Keratinocyte (primary cell): ENCODE data around the gene VMP1. TPM values are rescaled to one million over a fixed set of nuclear protein-coding genes. Genes with fewer than 3 reads are reported as not detected.

Experiments
- DNase-seq: peaks from one replicate; pipeline ENCODE4 v3.0.0-alpha.2; 2011; ENCODE audit warnings: low read depth, missing footprints, low spot score
- FAIRE-seq: peaks from 2 replicates; lab custom pipeline; 2011; peaks lifted over from hg19 to GRCh38; lab: Jason Lieb, UNC
- H2AFZ ChIP-seq: 2 replicates; pipeline ENCODE4 v1.6.0; 2012; ENCODE audit warnings: low read length, control low read depth, inconsistent platforms; ENCODE audit not compliant: control insufficient read depth
- H3K27ac ChIP-seq: 2 replicates; pipeline ENCODE4 v1.5.1; 2011; ENCODE audit warnings: low read length; ENCODE audit not compliant: control insufficient read depth, insufficient read depth
- H3K27me3 ChIP-seq: 3 replicates; pipeline ENCODE4 v1.6.0; 2011; ENCODE audit warnings: low read length; ENCODE audit not compliant: control insufficient read depth, insufficient read depth; ENCODE audit errors: extremely low read depth
- H3K36me3 ChIP-seq, 2 experiments: 2 replicates in 1 of 2; 3 replicates in 1 of 2; pipeline ENCODE4 v1.5.1; 2011; ENCODE audit warnings: low read length in 2 of 2, mild to moderate bottlenecking in 1 of 2; ENCODE audit not compliant: control insufficient read depth in 2 of 2, insufficient read depth in 2 of 2; ENCODE audit errors: extremely low read depth in 1 of 2
- H3K4me1 ChIP-seq: 3 replicates; pipeline ENCODE4 v1.5.1; 2011; ENCODE audit warnings: low read length; ENCODE audit not compliant: control insufficient read depth, insufficient read depth; ENCODE audit errors: extremely low read depth
- H3K4me2 ChIP-seq: 3 replicates; pipeline ENCODE4 v1.6.0; 2011; ENCODE audit warnings: low read depth, low read length; ENCODE audit not compliant: control insufficient read depth, insufficient read depth; ENCODE audit errors: extremely low read depth
- H3K4me3 ChIP-seq, 3 experiments: fragments of 200-600 bp in 1 of 3; sonication (generic) in 1 of 3; 2 replicates in 2 of 3; 3 replicates in 1 of 3; pipeline ENCODE4 v1.5.1; 2011 to 2016; ENCODE audit warnings: low read length in 3 of 3, mild to moderate bottlenecking in 3 of 3, control low read depth in 2 of 3, inconsistent platforms in 1 of 3, low read depth in 1 of 3, mixed read lengths in 1 of 3, mixed run types in 1 of 3, moderate library complexity in 1 of 3; ENCODE audit not compliant: control insufficient read depth in 2 of 3, insufficient read depth in 2 of 3; ENCODE audit errors: extremely low read depth in 1 of 3
- H3K79me2 ChIP-seq: 2 replicates; pipeline ENCODE4 v1.6.0; 2012; ENCODE audit warnings: low read length; ENCODE audit not compliant: control insufficient read depth, insufficient read depth
- H3K9ac ChIP-seq: 3 replicates; pipeline ENCODE4 v1.6.0; 2011; ENCODE audit warnings: low read length; ENCODE audit not compliant: control insufficient read depth, insufficient read depth; ENCODE audit errors: extremely low read depth
- H3K9me1 ChIP-seq: 3 replicates; pipeline ENCODE4 v1.6.0; 2011; ENCODE audit warnings: low read length; ENCODE audit not compliant: control insufficient read depth, insufficient read depth; ENCODE audit errors: extremely low read depth
- H3K9me3 ChIP-seq: 2 replicates; pipeline ENCODE4 v1.5.1; 2012; ENCODE audit warnings: low read depth, low read length; ENCODE audit not compliant: control insufficient read depth
- H4K20me1 ChIP-seq: 3 replicates; pipeline ENCODE4 v1.6.0; 2011; ENCODE audit warnings: low read length; ENCODE audit not compliant: control insufficient read depth, insufficient read depth; ENCODE audit errors: extremely low read depth
- CTCF ChIP-seq, 3 experiments: IDR thresholded peaks in 1 of 3; conservative IDR thresholded peaks in 1 of 3; optimal IDR thresholded peaks in 1 of 3; 2 replicates in 2 of 3; 3 replicates in 1 of 3; pipeline versions ENCODE3 to v1.5.1; 2011; ENCODE audit warnings: low read length in 3 of 3, mild to moderate bottlenecking in 3 of 3, moderate library complexity in 2 of 3, control low read depth in 1 of 3, inconsistent platforms in 1 of 3; ENCODE audit not compliant: insufficient read depth in 2 of 3; ENCODE audit errors: extremely low read depth in 1 of 3
- EZH2 ChIP-seq: IDR thresholded peaks from one replicate; pipeline ENCODE4 v1.6.1; 2012; ENCODE audit warnings: inconsistent platforms, mild to moderate bottlenecking, low read length, moderate library complexity
- dilution Hi-C: fragments of 300-500 bp; cut with MboI; formaldehyde crosslinking; loops from one replicate; pipeline ENCODE4 v1.7.0; 2020; ENCODE audit warnings: low sequenced_read_pairs; ENCODE audit not compliant: extremely low pct_ligation_motif_present
- polyA plus RNA-seq, 5 experiments: library from polyadenylated mRNA; depleted of rRNA in 3 of 5; stranded (reverse) in 3 of 5; stranded (forward) in 1 of 5; unstranded in 1 of 5; fragments of >200 nt; gene quantifications; 1 replicate in 1 of 5; 2 replicates in 3 of 5; 3 replicates in 1 of 5; pipeline versions ENCODE4 v1.2.1 to v1.2.3, GENCODE V29; 2011 to 2012; ENCODE audit warnings: missing spikeins in 2 of 5, low read depth in 1 of 5, low replicate concordance in 1 of 5

VMP1 gene
- polyA plus RNA-seq, 1 donor (not counting 4 experiments of a cell fraction or from before 2014, with no cell fraction given), result 303 TPM

DNA sequence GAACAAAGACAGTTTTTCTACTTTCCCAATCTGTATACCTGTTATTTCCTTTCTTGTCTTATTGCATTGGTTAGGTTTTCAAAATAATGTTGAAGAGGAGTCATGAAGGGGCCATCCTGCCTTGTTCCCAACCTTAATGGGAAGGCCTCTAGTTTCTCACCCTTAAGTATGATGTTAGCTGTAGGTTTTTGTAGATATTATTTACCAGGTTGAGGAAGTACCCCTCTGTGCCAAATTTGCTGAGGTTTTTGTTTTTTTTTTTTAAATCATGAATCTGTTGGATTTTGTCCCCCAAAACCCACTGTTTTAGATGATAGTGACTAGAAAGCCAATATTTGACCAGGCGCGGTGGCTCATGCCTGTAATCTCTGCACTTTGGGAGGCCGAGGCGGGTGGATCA lies 36.4 kb downstream of the VMP1 start:
- Histone ChIP-seq H3K9ac (no peak overlapping the region), H2AFZ (no peak overlapping the region), H3K4me2 (no peak overlapping the region), H3K27ac (no peak overlapping the region), H3K9me3 (no peaks in the 10 kb centered on the region), H3K4me1 (no peaks in the 10 kb centered on the region), H4K20me1 (no peaks in the 10 kb centered on the region), H3K9me1 (no peaks in the 10 kb centered on the region), H3K79me2 (no peaks in the 10 kb centered on the region), H3K4me3 (no peak overlapping the region), H3K27me3 (no peaks in the 10 kb centered on the region), H3K36me3 (no peaks in the 10 kb centered on the region)
- DNase-seq, result no peak
- FAIRE-seq, result no peak
- no peak for TF ChIP-seq CTCF (optimal IDR thresholded peaks at IDR 0.05 in 1 of 3, IDR thresholded peaks at IDR 0.05 in 1 of 3, conservative IDR thresholded peaks at IDR 0.05 in 1 of 3; ENCODE audit: extremely low read depth in 1 of 3, insufficient read depth in 2 of 3, low read length in 3 of 3)
- no peak for TF ChIP-seq EZH2
- dilution Hi-C loops, result no loop called here

DNA sequence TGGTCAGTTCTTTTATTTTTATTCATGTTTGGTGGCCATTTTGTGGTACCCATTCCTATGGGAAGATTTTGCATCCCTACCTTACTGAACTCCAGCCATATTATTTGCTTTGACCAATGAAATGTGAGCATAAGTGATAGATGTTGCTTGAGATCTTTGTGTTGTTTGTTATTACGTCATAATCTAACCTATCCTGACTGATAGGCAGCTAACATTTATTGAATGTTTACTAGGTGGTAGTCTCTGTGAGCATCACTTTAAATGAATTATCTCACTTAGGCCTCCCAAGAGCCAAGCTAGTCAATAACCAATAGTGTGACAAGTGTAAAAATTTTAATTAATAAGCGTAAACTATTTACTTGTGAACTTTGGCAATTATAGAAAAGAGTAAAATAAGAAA lies 37.6 kb downstream of the VMP1 start:
- FAIRE-seq (no peak), DNase-seq (no peak)
- no peaks in the 10 kb centered on the region for H3K9me3 ChIP-seq

More for the DNA sequence above, 37.6 kb downstream of the VMP1 start:
- H3K36me3 ChIP-seq, result no peaks in the 10 kb centered on the region
- no peak overlapping the region for H2AFZ ChIP-seq
- dilution Hi-C loops, result no loop called here
- no peaks in the 10 kb centered on the region for H3K27me3 ChIP-seq
- TF ChIP-seq EZH2 (no peak), CTCF (optimal IDR thresholded peaks at IDR 0.05 in 1 of 3, IDR thresholded peaks at IDR 0.05 in 1 of 3, conservative IDR thresholded peaks at IDR 0.05 in 1 of 3; ENCODE audit: extremely low read depth in 1 of 3, insufficient read depth in 2 of 3, low read length in 3 of 3) (no peak)
- no peak overlapping the region for H3K4me2 ChIP-seq
- no peaks in the 10 kb centered on the region for H3K9me1 ChIP-seq
- no peaks in the 10 kb centered on the region for H3K79me2 ChIP-seq
- H3K4me1 ChIP-seq, result no peaks in the 10 kb centered on the region
- H4K20me1 ChIP-seq, result no peaks in the 10 kb centered on the region
- no peak overlapping the region for H3K4me3 ChIP-seq
- no peak overlapping the region for H3K27ac ChIP-seq
- H3K9ac ChIP-seq, result no peak overlapping the region
